Testis (tissue), 3 donors: ENCODE data around the gene GRIN1. TPM values are rescaled to one million over a fixed set of nuclear protein-coding genes. Genes with fewer than 3 reads are reported as not detected.

ENCODE experiments used
- DNase-seq: peaks from one replicate; pipeline ENCODE4 v3.0.0-alpha.2; 2019
- H3K27ac ChIP-seq, 2 donors: fragments of 200-600 bp; sonication (generic); one replicate each; pipeline ENCODE4 v1.5.1; 2019
- H3K27me3 ChIP-seq: fragments of 200-600 bp; sonication (generic); one replicate; pipeline ENCODE4 v1.5.1; 2019
- H3K36me3 ChIP-seq: fragments of 200-600 bp; sonication (generic); one replicate; pipeline ENCODE4 v1.5.1; 2017; ENCODE audit warnings: low read depth; ENCODE audit errors: missing control alignments
- H3K4me1 ChIP-seq: fragments of 200-600 bp; sonication (generic); one replicate; pipeline ENCODE4 v1.5.1; 2019
- H3K4me3 ChIP-seq, 2 donors: fragments of 200-600 bp; sonication (generic); one replicate each; pipeline ENCODE4 v1.5.1; 2017 to 2019
- H3K9me3 ChIP-seq: fragments of 200-600 bp; sonication (generic); one replicate; pipeline ENCODE4 v1.5.1; 2017
- CTCF ChIP-seq, 3 experiments: fragments of 450-650 bp in 2 of 3; fragments of 200-600 bp in 1 of 3; sonication (generic) in 1 of 3; IDR thresholded peaks; one replicate each; pipeline ENCODE4 v1.5.1; 2016 to 2019; ENCODE audit warnings: antibody characterized with exemption in 3 of 3, mild to moderate bottlenecking in 2 of 3, moderate library complexity in 1 of 3
- POLR2A ChIP-seq: fragments of 450-650 bp; IDR thresholded peaks from one replicate; pipeline ENCODE4 v1.6.1; 2017; ENCODE audit warnings: antibody characterized with exemption, mild to moderate bottlenecking, moderate library complexity
- WGBS, 2 donors: methylation state at CpG; one replicate each; pipeline ENCODE4 v1.1.5; 2018; 5-methylcytosine and 5-hydroxymethylcytosine counted together
- intact Hi-C: fragments of 100-400 bp; cut with DNase I; formaldehyde crosslinking; loops from one replicate; pipeline ENCODE4 v1.15.1; 2023; ENCODE audit warnings: low total_unique reads
- polyA plus RNA-seq: library from polyadenylated mRNA; stranded (reverse); fragments of 350-450 nt; fragmentation: Illumina TruSeq; extraction: RNeasy Lipid Tissue Mini Kit (QIAGEN cat#74804); gene quantifications from one replicate; pipeline ENCODE4 v1.2.3, GENCODE V29; 2014; ENCODE audit warnings: low read depth, low replicate concordance; ENCODE audit not compliant: insufficient read depth
- total RNA-seq, 2 donors: library from RNA; depleted of rRNA; stranded (reverse); fragments of >200 nt; gene quantifications; one replicate each; pipeline ENCODE4 v1.2.3, GENCODE V29; 2016

GRIN1 gene
- total and polyA plus RNA-seq, 3 donors from 2014 or later: 0.79 to 3.8 (median 1.5) TPM

GRCh38 chr9:137184881-137185660 lies 46.1 kb downstream of the GRIN1 start:
- no peak overlapping the region for H3K27ac ChIP-seq
- TF ChIP-seq POLR2A (no peak), CTCF (IDR thresholded peaks at IDR 0.05) (no peak)
- intact Hi-C loops: no loop called here
- WGBS, 2 donors: 91 to 92% methylated on average over 34 to 48 of the region's 48 CpGs
- no peak for DNase-seq
- no peaks in the 10 kb centered on the region for H3K27me3 ChIP-seq
- no peak overlapping the region for H3K4me3 ChIP-seq
- H3K9me3 ChIP-seq: no peaks in the 10 kb centered on the region
- peaks cover 25% of the 10 kb centered on the region for H3K4me1 ChIP-seq
- no peaks in the 10 kb centered on the region for H3K36me3 ChIP-seq

GRCh38 chr9:137185921-137186320 lies 47.0 kb downstream of the GRIN1 start:
- 95% methylated on average over 19 of the region's 19 CpGs; no CpG with 5 or more reads in 1 of the 2 donors for WGBS, 2 donors
- no peak overlapping the region for H3K27ac ChIP-seq
- TF ChIP-seq CTCF (IDR thresholded peaks at IDR 0.05): no peak
- TF ChIP-seq POLR2A: no peak
- H3K9me3 ChIP-seq: no peaks in the 10 kb centered on the region
- no peak overlapping the region for H3K4me3 ChIP-seq
- no peaks in the 10 kb centered on the region for H3K36me3 ChIP-seq
- no peaks in the 10 kb centered on the region for H3K27me3 ChIP-seq
- no peak for DNase-seq
- H3K4me1 ChIP-seq: peaks cover 26% of the 10 kb centered on the region
- intact Hi-C loops: no loop called here

GRCh38 chr9:137186385-137186784 lies 47.4 kb downstream of the GRIN1 start:
- Histone ChIP-seq H3K36me3 (no peaks in the 10 kb centered on the region), H3K4me3 (no peak overlapping the region), H3K9me3 (no peaks in the 10 kb centered on the region), H3K4me1 (peaks cover 26% of the 10 kb centered on the region), H3K27ac (no peak overlapping the region), H3K27me3 (no peaks in the 10 kb centered on the region)
- WGBS, 2 donors: 68 to 74% methylated on average over 3 to 6 of the region's 6 CpGs
- no peak for DNase-seq
- no peak for TF ChIP-seq CTCF (IDR thresholded peaks at IDR 0.05)
- no peak for TF ChIP-seq POLR2A
- intact Hi-C loops: no loop called here

- Histone ChIP-seq H3K4me1 (peaks cover 26% of the 10 kb centered on the region), H3K27ac (no peak overlapping the region), H3K9me3 (no peaks in the 10 kb centered on the region), H3K36me3 (no peaks in the 10 kb centered on the region), H3K4me3 (peak overlapping the region; percentile 96 to 98), H3K27me3 (no peaks in the 10 kb centered on the region)
- intact Hi-C loops: no loop called here
- no peak for DNase-seq
- TF ChIP-seq CTCF (IDR thresholded peaks at IDR 0.05): no peak
- TF ChIP-seq POLR2A: no peak
- WGBS, 2 donors: 52 to 76% methylated on average over 15 of the region's 15 CpGs
These were observed 48.4 kb downstream of the GRIN1 start for GRCh38 chr9:137187386-137187785.

GRCh38 chr9:137188086-137188489 lies 49.1 kb downstream of the GRIN1 start:
- peaks cover 26% of the 10 kb centered on the region for H3K4me1 ChIP-seq
- no peaks in the 10 kb centered on the region for H3K36me3 ChIP-seq
- DNase-seq: no peak
- 0 to 1% methylated on average over 16 to 31 of the region's 31 CpGs for WGBS, 2 donors
- intact Hi-C loops: no loop called here
- no peaks in the 10 kb centered on the region for H3K27me3 ChIP-seq
- peak overlapping the region in 1 of 2 donors; percentile 86 for H3K27ac ChIP-seq
- TF ChIP-seq POLR2A (no peak), CTCF (IDR thresholded peaks at IDR 0.05) (no peak)
- peak overlapping the region; percentile 96 to 98 for H3K4me3 ChIP-seq
- H3K9me3 ChIP-seq: no peaks in the 10 kb centered on the region
